Stomach (tissue), 9 donors: ENCODE results near the gene MEGF6. TPM values are rescaled to one million over a fixed set of nuclear protein-coding genes. Genes with fewer than 3 reads are reported as not detected.

ENCODE experiments used
- DNase-seq, 2 donors: peaks; one replicate each; pipeline versions ENCODE4 v3.0.0 to v3.0.0-alpha.2; 2013 to 2019
- H3K27ac ChIP-seq, 5 donors: fragments of 200-600 bp in 4 of 5; sonication (generic) in 4 of 5; one replicate each; pipeline ENCODE4 v1.5.1; 2013 to 2019; ENCODE audit warnings: mild to moderate bottlenecking in 1 of 5, moderate library complexity in 1 of 5
- H3K27me3 ChIP-seq, 3 donors: fragments of 200-600 bp; sonication (generic); one replicate each; pipeline ENCODE4 v1.5.1; 2017 to 2019; ENCODE audit warnings: mixed run types in 1 of 3
- H3K36me3 ChIP-seq, 4 donors: fragments of 200-600 bp; sonication (generic); 1 replicate in 3 of 4; 2 replicates in 1 of 4; pipeline ENCODE4 v1.5.1; 2016 to 2019
- H3K4me1 ChIP-seq, 4 donors: fragments of 200-600 bp; sonication (generic); one replicate each; pipeline ENCODE4 v1.5.1; 2016 to 2019
- H3K4me3 ChIP-seq, 4 donors: fragments of 200-600 bp; sonication (generic) in 3 of 4; one replicate each; pipeline ENCODE4 v1.5.1; 2016 to 2019; ENCODE audit warnings: mild to moderate bottlenecking in 1 of 4
- H3K9me3 ChIP-seq, 4 donors: fragments of 200-600 bp; sonication (generic); one replicate each; pipeline ENCODE4 v1.5.1; 2016 to 2019
- CTCF ChIP-seq, 7 experiments: fragments of 450-650 bp in 4 of 7; fragments of 200-600 bp in 3 of 7; sonication (generic) in 3 of 7; IDR thresholded peaks; one replicate each; pipeline ENCODE4 v1.5.1; 2016 to 2019; ENCODE audit warnings: antibody characterized with exemption in 7 of 7, control low read depth in 2 of 7, mild to moderate bottlenecking in 1 of 7
- EP300 ChIP-seq: sonication (generic); formaldehyde crosslinking; IDR thresholded peaks from one replicate; pipeline ENCODE4 v1.6.1; 2017; ENCODE audit warnings: antibody characterized with exemption
- POLR2A ChIP-seq, 4 donors: fragments of 450-650 bp; IDR thresholded peaks; one replicate each; pipeline ENCODE4 v1.6.1; 2016; ENCODE audit warnings: antibody characterized with exemption in 4 of 4, control low read depth in 2 of 4, mild to moderate bottlenecking in 1 of 4, moderate library complexity in 1 of 4
- POLR2AphosphoS5 ChIP-seq, 3 donors: sonication (generic); formaldehyde crosslinking; IDR thresholded peaks; one replicate each; pipeline ENCODE4 v1.6.1; 2016; ENCODE audit warnings: antibody characterized with exemption in 3 of 3
- WGBS, 5 donors: extraction: QIAGEN DNeasy Blood & Tissue Kit in 3 of 5; methylation state at CpG; one replicate each; pipeline versions ENCODE4 v1.1.5 to v1.1.7; 2013 to 2018; 5-methylcytosine and 5-hydroxymethylcytosine counted together
- intact Hi-C: fragments of 100-400 bp; cut with DNase I; formaldehyde crosslinking; loops from one replicate; pipeline ENCODE4 v1.15.1; 2023; ENCODE audit warnings: low total_unique reads
- polyA plus RNA-seq, 3 donors: library from polyadenylated mRNA; stranded (reverse); fragments of 200-250 nt; gene quantifications; one replicate each; pipeline ENCODE4 v1.2.3, GENCODE V29; 2013
- total RNA-seq, 5 donors: library from RNA; depleted of rRNA; stranded (reverse); fragments of >200 nt; gene quantifications; one replicate each; pipeline versions ENCODE4 v1.1.0 to v1.2.3, GENCODE V29; 2014 to 2016
- donor health status: healthy with polysubstance abuse.
- donor health status: Bipolar disorder and iron deficiency.
- donor health status: healthy.

MEGF6 gene
- total and polyA plus RNA-seq, 8 donors, result 2.6 to 57.2 (median 26.7) TPM

GRCh38 chr1:3548895-3549294 is 62.4 kb downstream of the MEGF6 start:
- 84 to 95% (median 89%) methylated on average over 12 to 15 of the region's 15 CpGs for WGBS, 5 donors
- no peak for TF ChIP-seq POLR2A (IDR thresholded peaks at IDR 0.05)
- no peak for TF ChIP-seq CTCF (IDR thresholded peaks at IDR 0.05)
- TF ChIP-seq EP300, result no peak
- TF ChIP-seq POLR2AphosphoS5 (IDR thresholded peaks at IDR 0.05), result no peak

GRCh38 chr1:3548156-3548893 is 63.0 kb downstream of the MEGF6 start:
- no peaks in the 10 kb centered on the region for H3K36me3 ChIP-seq
- 67 to 82% (median 76%) methylated on average over 7 to 24 of the region's 24 CpGs for WGBS, 5 donors
- H3K27ac ChIP-seq, result no peak overlapping the region
- DNase-seq, result peak in 1 of 2 donors; percentile 57
- H3K4me1 ChIP-seq, result peaks cover 0 to 43% (median 21%) of the 10 kb centered on the region in 4 donors
- no peak overlapping the region for H3K4me3 ChIP-seq
- no peak for TF ChIP-seq POLR2A (IDR thresholded peaks at IDR 0.05)
- TF ChIP-seq CTCF (IDR thresholded peaks at IDR 0.05), result no peak
- no peak for TF ChIP-seq POLR2AphosphoS5 (IDR thresholded peaks at IDR 0.05)
- no peak for TF ChIP-seq EP300
- peaks cover 0 to 26% (median 0%) of the 10 kb centered on the region in 3 donors for H3K27me3 ChIP-seq
- H3K9me3 ChIP-seq, result no peaks in the 10 kb centered on the region
- intact Hi-C loops, result no loop called here

More at GRCh38 chr1:3548895-3549294, 62.4 kb downstream of the MEGF6 start:
- intact Hi-C loops, result no loop called here
- Histone ChIP-seq H3K27me3 (peaks cover 0 to 26% (median 0%) of the 10 kb centered on the region in 3 donors), H3K36me3 (no peaks in the 10 kb centered on the region), H3K4me1 (peaks cover 0 to 43% (median 23%) of the 10 kb centered on the region in 4 donors), H3K4me3 (no peak overlapping the region), H3K27ac (no peak overlapping the region), H3K9me3 (no peaks in the 10 kb centered on the region)
- no peak for DNase-seq

GRCh38 chr1:3547055-3548005 is 64.0 kb downstream of the MEGF6 start:
- H3K4me3 ChIP-seq, result no peak overlapping the region
- H3K27me3 ChIP-seq, result peaks cover 0 to 26% (median 0%) of the 10 kb centered on the region in 3 donors
- WGBS, 5 donors, result 55 to 80% (median 60%) methylated on average over 25 to 38 of the region's 38 CpGs
- no peaks in the 10 kb centered on the region for H3K9me3 ChIP-seq
- peak in 1 of 2 donors; percentile 56 for DNase-seq
- H3K27ac ChIP-seq, result no peak overlapping the region
- H3K36me3 ChIP-seq, result no peaks in the 10 kb centered on the region
- intact Hi-C loops, result no loop called here
- TF ChIP-seq POLR2AphosphoS5 (IDR thresholded peaks at IDR 0.05) (no peak), POLR2A (IDR thresholded peaks at IDR 0.05) (no peak), CTCF (IDR thresholded peaks at IDR 0.05) (no peak), EP300 (no peak)
- H3K4me1 ChIP-seq, result peaks cover 6 to 44% (median 23%) of the 10 kb centered on the region in 4 donors

GRCh38 chr1:3546048-3546384 is 65.3 kb downstream of the MEGF6 start:
- DNase-seq, result no peak
- Histone ChIP-seq H3K9me3 (no peaks in the 10 kb centered on the region), H3K36me3 (no peaks in the 10 kb centered on the region), H3K27ac (no peak overlapping the region), H3K4me3 (no peak overlapping the region), H3K4me1 (peaks cover 8 to 52% (median 21%) of the 10 kb centered on the region in 4 donors), H3K27me3 (peaks cover 0 to 32% (median 0%) of the 10 kb centered on the region in 3 donors)
- intact Hi-C loops, result no loop called here
- WGBS, 5 donors, result 66 to 82% (median 74%) methylated on average over 3 to 4 of the region's 4 CpGs
- TF ChIP-seq CTCF (IDR thresholded peaks at IDR 0.05) (no peak), POLR2AphosphoS5 (IDR thresholded peaks at IDR 0.05) (no peak), POLR2A (IDR thresholded peaks at IDR 0.05) (no peak), EP300 (no peak)
